ENCODE measurements around the gene HHLA2.

The HHLA2 gene

DNA sequence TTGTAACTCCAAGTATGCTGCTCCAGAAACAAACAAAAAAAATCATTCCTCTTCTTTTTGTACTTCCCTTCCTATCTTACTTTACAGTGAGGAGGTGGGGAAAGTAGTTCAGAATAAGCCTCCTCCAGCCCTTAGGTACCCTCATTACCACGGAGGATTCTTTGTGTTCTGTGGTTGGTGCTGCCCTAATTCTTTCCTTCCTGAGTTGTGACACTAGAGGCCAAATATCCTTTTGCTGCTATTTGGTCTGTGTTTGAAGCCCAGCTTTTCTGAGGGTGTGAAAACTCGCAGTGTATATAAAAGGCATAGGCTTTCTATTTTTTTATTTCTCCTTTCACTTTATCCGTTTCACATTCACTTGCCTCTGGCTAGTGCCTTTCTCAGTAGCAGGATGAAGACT is 98.2 kb downstream of the HHLA2 start:
- DNase-seq, result no peak

- DNase-seq, result no peak
Observed at GRCh38 chr3:108396336-108396735, 100.0 kb downstream of the HHLA2 start.

DNA sequence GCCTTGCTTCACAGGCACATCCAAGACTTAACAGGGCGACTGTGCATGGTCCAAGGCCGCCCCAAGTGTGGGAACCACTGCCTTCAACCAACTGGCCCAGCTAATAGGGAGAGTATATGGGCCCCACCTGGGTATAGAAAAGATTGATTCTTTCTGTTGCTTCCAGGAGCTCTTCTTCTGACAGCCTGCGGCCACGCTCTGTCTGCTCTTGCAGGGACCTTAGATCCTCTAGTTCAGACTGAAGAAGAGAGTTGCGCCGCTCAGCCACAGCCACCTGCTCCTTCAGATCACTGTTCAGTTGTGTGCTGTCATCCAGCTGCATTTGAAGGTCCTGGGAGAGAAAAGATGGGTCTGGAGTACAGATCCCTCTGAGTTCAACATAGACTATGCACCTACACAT is 102.2 kb downstream of the HHLA2 start:
- no peak for DNase-seq

GRCh38 chr3:108401836-108402235 is 105.5 kb downstream of the HHLA2 start:
- DNase-seq, result no peak

- DNase-seq, result no peak
Observed at GRCh38 chr3:108403198-108403597, 106.8 kb downstream of the HHLA2 start.

GRCh38 chr3:108403686-108404345 is 107.5 kb downstream of the HHLA2 start:
- no peak for DNase-seq

GRCh38 chr3:108404368-108404767 is 108.0 kb downstream of the HHLA2 start:
- no peak for DNase-seq

DNA sequence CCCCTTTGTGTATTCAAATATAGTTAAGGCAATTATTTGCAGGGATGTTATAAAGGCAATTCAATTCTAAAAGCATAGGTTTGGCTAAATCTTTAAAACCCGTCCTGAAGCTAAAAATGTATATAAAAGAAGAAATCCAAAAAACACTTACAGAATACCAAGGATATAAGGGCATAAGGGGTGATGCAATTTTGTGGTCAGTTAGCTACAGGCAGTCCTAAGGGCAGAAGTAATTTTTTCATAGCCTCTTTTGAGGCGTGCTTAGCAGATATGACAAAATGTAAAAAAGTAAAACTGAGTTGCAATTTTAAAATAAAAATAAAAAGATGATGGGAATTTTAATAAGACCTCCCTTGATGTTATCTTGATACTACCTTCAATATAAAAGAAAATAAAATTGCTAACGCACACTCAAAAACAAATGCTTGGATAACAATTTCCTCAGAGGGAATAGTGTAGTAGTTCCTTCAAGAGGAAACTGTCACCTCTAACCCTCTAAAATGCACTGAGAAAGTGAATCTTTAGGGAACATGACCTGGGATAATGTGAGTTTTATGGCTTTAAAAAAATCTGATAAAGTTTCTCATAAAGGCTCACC is 109.8 kb downstream of the HHLA2 start:
- DNase-seq, result no peak

GRCh38 chr3:108406661-108407206 is 110.4 kb downstream of the HHLA2 start:
- peak; percentile 44 for DNase-seq

DNA sequence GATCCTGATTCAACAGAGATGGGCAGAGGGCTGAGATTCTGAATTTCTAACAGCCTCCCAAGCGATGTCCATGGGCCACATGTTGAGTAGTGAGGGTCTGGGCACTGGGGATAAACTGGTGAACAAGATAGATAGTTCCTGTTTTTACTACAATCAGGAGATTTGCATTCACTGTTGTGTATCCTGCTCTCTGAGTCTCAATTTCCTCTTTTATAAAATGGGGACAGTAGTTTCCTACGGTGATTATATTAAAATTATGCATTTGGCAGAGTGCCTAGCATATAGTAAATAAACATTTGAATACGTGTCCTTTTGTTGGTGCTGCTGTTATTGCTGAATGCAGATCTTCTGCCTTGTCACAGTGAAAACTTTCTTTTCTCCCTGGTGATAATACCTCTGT is 111.5 kb downstream of the HHLA2 start:
- no peak for DNase-seq

DNA sequence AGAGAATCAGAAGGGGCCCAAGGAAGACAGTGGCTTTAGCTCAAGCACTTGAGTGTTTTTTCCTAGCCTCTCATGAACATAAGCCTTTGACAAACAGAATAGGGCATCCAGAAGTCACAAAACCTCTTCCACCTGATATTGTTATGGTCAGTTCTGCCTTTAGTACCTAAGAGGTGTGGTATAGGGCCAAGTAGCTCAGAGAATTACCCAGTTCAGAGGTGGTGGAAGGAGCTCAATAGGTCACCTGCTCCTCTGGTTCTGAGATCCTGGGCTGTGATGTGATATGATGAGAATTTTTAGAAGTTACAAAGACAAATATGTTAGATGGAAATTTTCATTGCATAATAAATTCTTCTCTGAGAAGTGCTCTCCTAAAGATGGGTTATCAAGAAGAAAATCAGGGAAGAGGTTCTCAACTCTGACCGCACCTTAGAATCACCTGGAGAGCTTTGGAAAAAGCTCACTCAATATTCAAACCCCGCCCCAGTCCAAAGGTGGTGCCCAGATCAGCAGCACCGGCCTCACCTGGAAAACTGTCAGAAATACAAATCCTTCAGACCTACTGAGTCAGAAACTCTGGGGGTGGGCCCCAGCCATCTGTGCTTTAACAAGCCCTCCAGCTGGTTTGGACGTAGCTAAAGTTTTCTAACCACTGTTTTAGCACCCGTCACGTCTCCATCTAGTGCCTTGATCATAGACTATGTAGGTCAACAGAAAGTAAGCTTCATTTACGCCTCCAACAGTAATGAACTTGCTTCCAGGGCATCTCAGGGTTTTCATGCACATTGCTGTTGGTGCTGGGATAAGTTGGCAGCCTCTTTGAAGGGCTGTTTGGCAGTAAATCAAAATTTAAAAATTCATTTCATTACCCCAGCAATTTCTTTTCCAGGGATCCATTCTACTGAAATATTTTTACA is 112.8 kb downstream of the HHLA2 start:
- no peak for DNase-seq

- no peak for DNase-seq
Observed at GRCh38 chr3:108409800-108410178, 113.4 kb downstream of the HHLA2 start.

DNA sequence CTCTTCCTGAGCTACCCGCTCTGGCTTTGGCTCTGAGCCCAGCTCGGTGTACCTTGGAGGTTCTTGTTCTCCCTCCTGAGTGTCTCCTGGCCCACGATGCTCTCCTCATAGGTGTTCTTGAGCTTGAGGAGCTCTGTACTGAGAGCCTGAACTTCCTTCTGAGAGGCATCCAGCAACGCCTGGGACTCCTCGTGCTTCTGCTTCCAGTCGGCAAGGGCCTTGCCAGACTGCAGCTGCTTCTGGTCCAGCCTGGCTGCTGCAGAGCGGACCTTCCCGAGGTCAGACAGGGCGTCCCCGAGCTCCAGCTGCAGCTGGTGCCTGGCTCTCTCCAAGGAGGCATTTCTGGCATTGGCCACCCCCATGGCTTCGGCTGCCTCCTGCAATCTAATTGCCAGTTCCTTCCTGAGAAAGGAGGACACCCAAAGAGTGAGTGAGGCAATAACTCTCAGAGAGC is 114.2 kb downstream of the HHLA2 start:
- DNase-seq, result no peak

- DNase-seq, result no peak
Observed at GRCh38 chr3:108412121-108412750, 115.9 kb downstream of the HHLA2 start.

- no peak for DNase-seq
Observed at GRCh38 chr3:108414007-108414406, 117.7 kb downstream of the HHLA2 start.

GRCh38 chr3:108415661-108416060 is 119.3 kb downstream of the HHLA2 start:
- no peak for DNase-seq

GRCh38 chr3:108416111-108416869 is 119.9 kb downstream of the HHLA2 start:
- peak; percentile 13 for DNase-seq

DNA sequence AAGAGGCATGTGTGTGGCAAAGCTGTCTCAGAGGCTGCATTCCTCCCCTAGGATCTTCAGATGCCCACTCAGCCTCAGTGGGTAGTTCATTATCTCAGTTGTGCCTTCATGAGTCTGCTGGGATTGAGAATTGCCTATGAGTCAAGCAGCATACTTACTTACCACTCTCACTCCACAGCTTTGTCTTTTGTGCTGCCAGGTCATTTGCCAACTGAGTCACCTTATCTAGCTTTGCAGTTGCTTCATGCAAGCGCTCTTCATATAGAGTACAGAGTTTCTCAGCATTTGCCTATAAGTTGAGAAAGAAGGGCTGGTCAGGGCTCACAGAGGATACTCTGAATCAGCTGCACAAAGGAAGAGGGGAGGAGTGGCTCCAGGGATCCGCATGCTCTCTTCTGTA is 124.6 kb downstream of the HHLA2 start:
- DNase-seq, result peak; percentile 51
